ENCODE results near the gene DNAL4.
A peak's percentile ranks its signal among the peaks of the same experiment; 100 is the strongest.

The DNAL4 gene

DNA sequence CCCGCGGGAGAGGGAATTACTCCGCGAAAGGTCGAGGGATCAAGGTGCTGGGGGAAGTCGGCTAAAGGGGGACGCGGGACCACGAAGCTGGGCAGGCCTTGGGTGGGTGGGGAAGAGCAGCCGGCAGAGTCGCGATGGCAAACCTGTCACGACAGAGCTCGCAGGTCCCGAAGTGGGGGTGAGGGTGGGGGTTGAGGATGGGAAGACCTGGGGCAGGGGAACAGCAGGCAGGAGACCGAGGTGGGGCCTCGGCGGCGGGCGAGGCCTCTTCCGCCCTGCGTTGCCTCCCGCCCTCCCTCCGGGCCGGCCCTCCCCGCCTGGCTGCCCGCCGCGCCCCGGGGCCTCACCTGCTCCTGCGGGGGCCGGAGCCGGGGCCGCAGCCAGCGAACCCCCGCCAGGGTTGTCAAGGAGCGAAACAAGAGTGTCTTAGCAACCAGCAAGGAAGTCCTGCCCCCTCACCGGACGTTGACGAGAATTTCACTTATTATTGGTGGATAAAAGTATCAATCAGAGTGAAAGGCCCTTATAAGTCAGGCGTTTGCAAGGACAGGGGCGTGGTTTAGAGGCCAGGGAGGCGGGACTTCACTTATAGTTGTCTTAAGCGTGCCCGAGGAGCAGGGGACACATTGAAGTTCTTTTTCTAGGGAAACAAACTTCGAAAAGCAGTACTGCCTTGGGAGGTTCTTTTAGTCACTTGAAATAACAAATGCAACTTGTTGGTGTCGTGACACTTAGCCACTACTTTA, at the start of gene DNAL4:
Gene DNAL4, minus strand, starts transcription at position 423 of the 746 bp plus-strand sequence. CDS start 11,412 bp downstream, outside the sequence.
- TF ChIP-seq CTCF (IDR thresholded peaks at IDR 0.05; ENCODE audit: low read depth, low read length) = no peak
- DNase-seq (ENCODE audit: extremely low read depth, low read depth) = peak; percentile 98

- no peak for DNase-seq (ENCODE audit: extremely low read depth, low read depth)
- TF ChIP-seq CTCF (IDR thresholded peaks at IDR 0.05; ENCODE audit: low read depth, low read length) = peak; percentile 25
Measured at GRCh38 chr22:38843201-38843656, 49.3 kb upstream of the DNAL4 start.

DNA sequence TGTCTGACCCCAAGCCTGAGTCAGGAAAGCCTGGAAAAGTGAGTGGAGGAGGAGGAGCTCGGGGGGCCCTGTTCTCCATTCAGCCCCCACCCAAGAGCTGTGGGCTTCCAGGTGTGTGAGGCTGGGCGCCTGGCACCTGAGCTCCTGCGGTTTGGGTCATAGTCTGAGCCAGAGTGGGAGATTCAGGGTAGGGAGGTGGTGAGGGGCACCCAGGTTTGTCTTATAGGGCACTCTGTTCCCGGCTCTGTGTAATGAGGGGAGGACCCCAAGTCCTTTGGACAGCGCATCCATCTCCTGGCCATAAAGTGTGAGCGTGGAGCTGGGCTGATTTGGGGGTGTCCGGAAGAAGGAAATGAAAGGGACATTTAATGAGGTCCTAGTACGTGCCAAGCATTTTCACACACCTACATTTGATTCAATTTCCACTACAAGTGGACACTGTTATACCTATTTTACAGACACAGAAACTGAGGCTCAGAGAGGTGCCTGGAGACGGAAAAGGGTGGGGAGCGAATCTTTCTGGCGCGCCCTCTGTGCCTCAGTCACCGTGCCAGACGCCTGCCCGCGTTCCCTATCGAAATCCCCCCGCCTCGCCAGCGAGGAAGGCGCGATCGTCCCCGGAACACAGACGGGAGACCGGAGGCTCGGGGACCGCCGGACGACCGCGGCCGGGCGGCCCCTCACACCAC, 48.7 kb upstream of the DNAL4 start:
- no peak for TF ChIP-seq CTCF (IDR thresholded peaks at IDR 0.05; ENCODE audit: low read depth, low read length)
- DNase-seq (ENCODE audit: extremely low read depth, low read depth) = no peak

DNA sequence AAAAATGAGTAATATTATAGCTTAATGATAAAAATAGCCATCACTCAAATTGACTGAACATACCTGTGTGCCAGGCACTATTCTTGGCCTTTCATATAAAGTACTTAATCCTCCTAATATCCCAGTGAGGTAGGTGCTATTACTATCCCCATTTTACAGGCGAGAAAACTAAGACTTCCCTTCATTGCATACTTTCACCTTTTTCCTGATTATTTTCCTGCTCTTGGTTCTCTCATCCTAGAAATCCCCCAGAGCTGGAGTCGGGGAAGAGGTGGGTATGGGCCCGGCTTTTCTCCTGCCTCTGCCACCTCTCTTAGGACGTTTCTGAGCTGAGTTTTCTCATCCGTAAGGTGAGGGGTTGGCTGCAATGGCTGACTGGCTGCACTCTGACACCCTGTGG, 47.7 kb upstream of the DNAL4 start:
- no peak for DNase-seq (ENCODE audit: extremely low read depth, low read depth)
- no peak for TF ChIP-seq CTCF (IDR thresholded peaks at IDR 0.05; ENCODE audit: low read depth, low read length)

- TF ChIP-seq CTCF (IDR thresholded peaks at IDR 0.05; ENCODE audit: low read depth, low read length) = no peak
- DNase-seq (ENCODE audit: extremely low read depth, low read depth) = no peak
Measured at GRCh38 chr22:38841211-38841610, 47.3 kb upstream of the DNAL4 start.

DNA sequence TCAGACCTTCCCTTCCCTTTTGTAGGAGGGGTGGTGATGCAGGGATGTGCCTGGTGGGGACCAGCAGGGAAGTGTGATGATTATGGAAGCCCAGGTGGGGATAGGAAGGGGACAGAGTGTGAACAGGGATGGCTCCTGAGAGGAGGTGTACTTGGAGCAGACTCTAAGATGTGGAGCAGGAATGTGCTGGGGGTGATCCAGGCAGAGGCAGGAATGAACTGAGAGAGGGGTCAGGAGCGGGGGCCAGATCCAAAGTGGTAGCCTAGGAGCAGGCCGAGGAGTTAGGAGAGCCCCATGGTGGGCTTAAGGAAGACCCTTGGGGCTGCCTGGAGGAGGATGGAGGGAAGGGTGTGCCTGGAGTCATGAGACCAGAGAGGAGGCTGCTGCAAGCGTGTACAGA, 46.2 kb upstream of the DNAL4 start:
- DNase-seq (ENCODE audit: extremely low read depth, low read depth) = no peak
- TF ChIP-seq CTCF (IDR thresholded peaks at IDR 0.05; ENCODE audit: low read depth, low read length) = no peak

- TF ChIP-seq CTCF (IDR thresholded peaks at IDR 0.05; ENCODE audit: low read depth, low read length) = no peak
- no peak for DNase-seq (ENCODE audit: extremely low read depth, low read depth)
Measured at GRCh38 chr22:38839686-38840085, 45.7 kb upstream of the DNAL4 start.
